ENCODE measurements around the gene ABCC1.

- no peak for TF ChIP-seq CTCF (IDR thresholded peaks at IDR 0.05; ENCODE audit: borderline replicate concordance, extremely low read depth, low read length, poor library complexity, severe bottlenecking)
- no peak for TF ChIP-seq EZH2 (IDR thresholded peaks at IDR 0.05; ENCODE audit: borderline replicate concordance, low read depth, low read length, severe bottlenecking)
Measured at GRCh38 chr16:16045296-16045695, 95.9 kb downstream of the ABCC1 start.

Measured in DND-41 (cell line).